Keratinocyte (primary cell): ENCODE results near the gene ERICH6. TPM values are rescaled to one million over a fixed set of nuclear protein-coding genes. Genes with fewer than 3 reads are reported as not detected.

Experiments
- DNase-seq: peaks from one replicate; pipeline ENCODE4 v3.0.0-alpha.2; 2011; ENCODE audit warnings: low read depth, missing footprints, low spot score
- FAIRE-seq: peaks from 2 replicates; lab custom pipeline; 2011; peaks lifted over from hg19 to GRCh38; lab: Jason Lieb, UNC
- H2AFZ ChIP-seq: 2 replicates; pipeline ENCODE4 v1.6.0; 2012; ENCODE audit warnings: low read length, control low read depth, inconsistent platforms; ENCODE audit not compliant: control insufficient read depth
- H3K27ac ChIP-seq: 2 replicates; pipeline ENCODE4 v1.5.1; 2011; ENCODE audit warnings: low read length; ENCODE audit not compliant: control insufficient read depth, insufficient read depth
- H3K27me3 ChIP-seq: 3 replicates; pipeline ENCODE4 v1.6.0; 2011; ENCODE audit warnings: low read length; ENCODE audit not compliant: control insufficient read depth, insufficient read depth; ENCODE audit errors: extremely low read depth
- H3K36me3 ChIP-seq, 2 experiments: 2 replicates in 1 of 2; 3 replicates in 1 of 2; pipeline ENCODE4 v1.5.1; 2011; ENCODE audit warnings: low read length in 2 of 2, mild to moderate bottlenecking in 1 of 2; ENCODE audit not compliant: control insufficient read depth in 2 of 2, insufficient read depth in 2 of 2; ENCODE audit errors: extremely low read depth in 1 of 2
- H3K4me1 ChIP-seq: 3 replicates; pipeline ENCODE4 v1.5.1; 2011; ENCODE audit warnings: low read length; ENCODE audit not compliant: control insufficient read depth, insufficient read depth; ENCODE audit errors: extremely low read depth
- H3K4me2 ChIP-seq: 3 replicates; pipeline ENCODE4 v1.6.0; 2011; ENCODE audit warnings: low read depth, low read length; ENCODE audit not compliant: control insufficient read depth, insufficient read depth; ENCODE audit errors: extremely low read depth
- H3K4me3 ChIP-seq, 3 experiments: fragments of 200-600 bp in 1 of 3; sonication (generic) in 1 of 3; 2 replicates in 2 of 3; 3 replicates in 1 of 3; pipeline ENCODE4 v1.5.1; 2011 to 2016; ENCODE audit warnings: low read length in 3 of 3, mild to moderate bottlenecking in 3 of 3, control low read depth in 2 of 3, inconsistent platforms in 1 of 3, low read depth in 1 of 3, mixed read lengths in 1 of 3, mixed run types in 1 of 3, moderate library complexity in 1 of 3; ENCODE audit not compliant: control insufficient read depth in 2 of 3, insufficient read depth in 2 of 3; ENCODE audit errors: extremely low read depth in 1 of 3
- H3K79me2 ChIP-seq: 2 replicates; pipeline ENCODE4 v1.6.0; 2012; ENCODE audit warnings: low read length; ENCODE audit not compliant: control insufficient read depth, insufficient read depth
- H3K9ac ChIP-seq: 3 replicates; pipeline ENCODE4 v1.6.0; 2011; ENCODE audit warnings: low read length; ENCODE audit not compliant: control insufficient read depth, insufficient read depth; ENCODE audit errors: extremely low read depth
- H3K9me1 ChIP-seq: 3 replicates; pipeline ENCODE4 v1.6.0; 2011; ENCODE audit warnings: low read length; ENCODE audit not compliant: control insufficient read depth, insufficient read depth; ENCODE audit errors: extremely low read depth
- H3K9me3 ChIP-seq: 2 replicates; pipeline ENCODE4 v1.5.1; 2012; ENCODE audit warnings: low read depth, low read length; ENCODE audit not compliant: control insufficient read depth
- H4K20me1 ChIP-seq: 3 replicates; pipeline ENCODE4 v1.6.0; 2011; ENCODE audit warnings: low read length; ENCODE audit not compliant: control insufficient read depth, insufficient read depth; ENCODE audit errors: extremely low read depth
- CTCF ChIP-seq, 3 experiments: IDR thresholded peaks in 1 of 3; conservative IDR thresholded peaks in 1 of 3; optimal IDR thresholded peaks in 1 of 3; 2 replicates in 2 of 3; 3 replicates in 1 of 3; pipeline versions ENCODE3 to v1.5.1; 2011; ENCODE audit warnings: low read length in 3 of 3, mild to moderate bottlenecking in 3 of 3, moderate library complexity in 2 of 3, control low read depth in 1 of 3, inconsistent platforms in 1 of 3; ENCODE audit not compliant: insufficient read depth in 2 of 3; ENCODE audit errors: extremely low read depth in 1 of 3
- EZH2 ChIP-seq: IDR thresholded peaks from one replicate; pipeline ENCODE4 v1.6.1; 2012; ENCODE audit warnings: inconsistent platforms, mild to moderate bottlenecking, low read length, moderate library complexity
- dilution Hi-C: fragments of 300-500 bp; cut with MboI; formaldehyde crosslinking; loops from one replicate; pipeline ENCODE4 v1.7.0; 2020; ENCODE audit warnings: low sequenced_read_pairs; ENCODE audit not compliant: extremely low pct_ligation_motif_present
- polyA plus RNA-seq, 5 experiments: library from polyadenylated mRNA; depleted of rRNA in 3 of 5; stranded (reverse) in 3 of 5; stranded (forward) in 1 of 5; unstranded in 1 of 5; fragments of >200 nt; gene quantifications; 1 replicate in 1 of 5; 2 replicates in 3 of 5; 3 replicates in 1 of 5; pipeline versions ENCODE4 v1.2.1 to v1.2.3, GENCODE V29; 2011 to 2012; ENCODE audit warnings: missing spikeins in 2 of 5, low read depth in 1 of 5, low replicate concordance in 1 of 5

ERICH6 gene
- polyA plus RNA-seq, 1 donor (not counting 4 experiments of a cell fraction or from before 2014, with no cell fraction given): 0.03 TPM

- H4K20me1 ChIP-seq: peaks cover 9% of the 10 kb centered on the region
- H3K9me3 ChIP-seq: no peaks in the 10 kb centered on the region
- no peak overlapping the region for H3K9ac ChIP-seq
- no peak overlapping the region for H3K4me3 ChIP-seq
- no peaks in the 10 kb centered on the region for H3K9me1 ChIP-seq
- H2AFZ ChIP-seq: no peak overlapping the region
- peaks cover 79% of the 10 kb centered on the region for H3K79me2 ChIP-seq
- DNase-seq (no peak), FAIRE-seq (no peak)
- H3K36me3 ChIP-seq: no peaks in the 10 kb centered on the region
- dilution Hi-C loops: no loop called here
- H3K27me3 ChIP-seq: no peaks in the 10 kb centered on the region
- H3K27ac ChIP-seq: no peak overlapping the region
- no peak for TF ChIP-seq CTCF (optimal IDR thresholded peaks at IDR 0.05 in 1 of 3, IDR thresholded peaks at IDR 0.05 in 1 of 3, conservative IDR thresholded peaks at IDR 0.05 in 1 of 3; ENCODE audit: extremely low read depth in 1 of 3, insufficient read depth in 2 of 3, low read length in 3 of 3)
- no peak for TF ChIP-seq EZH2
- no peaks in the 10 kb centered on the region for H3K4me1 ChIP-seq
- no peak overlapping the region for H3K4me2 ChIP-seq
These were observed 89.8 kb downstream of the ERICH6 start for GRCh38 chr3:150613709-150614480.

DNA sequence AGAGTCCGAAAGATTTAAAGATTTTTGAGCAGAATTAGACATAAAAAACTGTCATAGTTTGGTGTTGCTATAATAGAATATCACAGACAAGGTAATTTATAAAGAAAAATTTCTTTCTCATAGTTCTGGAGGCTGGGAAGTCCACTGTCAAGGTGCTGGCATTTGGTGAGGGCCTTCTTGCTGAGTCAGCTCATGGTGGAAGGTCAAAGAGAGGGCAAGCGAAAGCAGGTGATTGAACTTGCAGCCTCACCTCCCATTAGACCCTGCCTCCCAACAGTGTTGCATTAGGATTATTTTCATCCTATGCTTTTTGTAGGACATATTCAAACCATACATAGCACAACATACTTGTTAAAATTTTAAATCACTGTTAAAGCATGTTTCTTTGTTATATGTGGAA, 90.7 kb downstream of the ERICH6 start:
- DNase-seq: no peak
- Histone ChIP-seq H2AFZ (no peak overlapping the region), H3K9me3 (no peaks in the 10 kb centered on the region), H3K79me2 (peaks cover 79% of the 10 kb centered on the region), H3K27ac (no peak overlapping the region), H3K4me3 (no peak overlapping the region), H3K9me1 (no peaks in the 10 kb centered on the region), H3K9ac (no peak overlapping the region), H3K36me3 (no peaks in the 10 kb centered on the region), H4K20me1 (peaks cover 9% of the 10 kb centered on the region), H3K4me1 (no peaks in the 10 kb centered on the region), H3K4me2 (no peak overlapping the region), H3K27me3 (no peaks in the 10 kb centered on the region)
- dilution Hi-C loops: no loop called here
- FAIRE-seq: no peak
- TF ChIP-seq EZH2 (no peak), CTCF (optimal IDR thresholded peaks at IDR 0.05 in 1 of 3, IDR thresholded peaks at IDR 0.05 in 1 of 3, conservative IDR thresholded peaks at IDR 0.05 in 1 of 3; ENCODE audit: extremely low read depth in 1 of 3, insufficient read depth in 2 of 3, low read length in 3 of 3) (no peak)
